GM15510 (cell line): ENCODE data around the gene SLCO3A1.

Experiments
- POLR2A ChIP-seq: IDR thresholded peaks from 3 replicates; pipeline ENCODE4 v1.6.1; 2011; ENCODE audit warnings: borderline replicate concordance; ENCODE audit not compliant: insufficient read length; ENCODE audit errors: extremely low read depth

SLCO3A1 gene

GRCh38 chr15:92166029-92166428 is 312.5 kb downstream of the SLCO3A1 start:
- TF ChIP-seq POLR2A = no peak

GRCh38 chr15:92166751-92167405 is 313.4 kb downstream of the SLCO3A1 start:
- TF ChIP-seq POLR2A = no peak

GRCh38 chr15:92167451-92167850 is 313.9 kb downstream of the SLCO3A1 start:
- no peak for TF ChIP-seq POLR2A

DNA sequence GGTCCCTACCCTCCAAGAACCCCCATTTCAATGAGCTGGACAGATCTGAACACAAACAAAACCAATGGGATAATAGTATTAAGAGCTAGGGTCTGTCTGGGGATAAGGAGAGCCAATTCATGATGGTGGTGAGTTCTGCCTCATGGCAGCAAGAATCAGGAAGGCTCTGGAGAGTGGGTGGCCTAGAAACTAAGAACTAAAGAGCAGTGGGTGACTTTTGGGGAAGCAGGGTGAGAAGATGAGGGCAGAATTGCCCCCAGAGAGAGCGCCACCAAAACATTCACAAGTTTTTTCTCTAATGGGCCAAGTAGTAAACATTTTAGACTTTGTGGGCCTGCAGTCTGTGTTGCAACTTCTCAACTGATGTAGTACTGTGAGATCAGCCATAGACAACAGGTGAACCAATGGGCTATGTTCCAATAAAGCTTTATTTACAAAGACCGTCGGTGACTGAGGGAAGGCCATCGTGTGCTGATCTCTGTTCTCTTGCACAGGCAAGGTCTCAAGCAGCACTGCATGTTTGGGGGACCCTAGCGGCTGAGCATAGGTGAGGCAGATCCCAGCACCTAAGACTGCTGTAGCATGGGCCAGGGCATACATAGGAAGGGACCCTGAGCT is 314.7 kb downstream of the SLCO3A1 start:
- no peak for TF ChIP-seq POLR2A

- TF ChIP-seq POLR2A = no peak
These were observed 317.4 kb downstream of the SLCO3A1 start for GRCh38 chr15:92170897-92171296.

DNA sequence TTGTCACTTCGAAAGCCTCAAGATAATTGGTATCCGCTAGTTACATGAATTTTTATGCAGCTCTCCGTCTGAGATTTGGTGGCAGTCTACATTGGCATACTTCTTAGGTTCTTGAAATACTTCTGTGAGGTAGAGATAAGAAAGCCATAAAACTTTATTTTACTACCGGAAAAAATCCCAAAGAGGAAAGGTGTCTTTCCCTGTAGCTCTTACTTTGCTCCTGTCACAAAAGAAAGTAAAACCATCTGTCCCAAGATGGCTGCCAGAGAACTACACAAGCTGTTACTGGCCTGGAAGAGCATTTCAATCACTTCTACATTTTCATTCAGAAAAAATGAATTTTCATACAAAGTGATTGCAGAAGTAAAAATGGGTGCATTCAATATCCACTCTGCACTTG is 325.4 kb downstream of the SLCO3A1 start:
- no peak for TF ChIP-seq POLR2A

- TF ChIP-seq POLR2A = no peak
These were observed 330.6 kb downstream of the SLCO3A1 start for GRCh38 chr15:92184142-92184541.

GRCh38 chr15:92184679-92185230 is 331.2 kb downstream of the SLCO3A1 start:
- no peak for TF ChIP-seq POLR2A

GRCh38 chr15:92187975-92188374 is 334.5 kb downstream of the SLCO3A1 start:
- TF ChIP-seq POLR2A = no peak

DNA sequence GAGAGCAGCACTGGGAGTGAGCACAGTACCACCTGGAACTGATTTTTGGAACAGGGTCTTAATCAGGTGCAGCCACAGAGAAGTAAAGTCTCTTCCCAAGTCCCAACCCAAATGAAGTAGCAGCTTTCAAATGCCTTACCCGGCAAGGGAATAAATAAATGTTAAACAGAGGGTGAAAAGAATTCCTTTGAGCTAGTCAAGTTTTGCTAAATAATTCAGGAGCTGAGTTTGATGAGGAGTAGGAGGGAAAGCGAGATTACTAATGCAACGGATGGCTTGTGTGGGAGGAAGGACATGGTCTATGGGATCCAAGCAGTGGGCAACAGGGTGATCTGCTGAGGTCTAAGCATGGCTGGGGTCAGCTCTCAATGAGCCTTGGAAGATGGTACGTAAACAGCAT is 335.7 kb downstream of the SLCO3A1 start:
- TF ChIP-seq POLR2A = no peak

DNA sequence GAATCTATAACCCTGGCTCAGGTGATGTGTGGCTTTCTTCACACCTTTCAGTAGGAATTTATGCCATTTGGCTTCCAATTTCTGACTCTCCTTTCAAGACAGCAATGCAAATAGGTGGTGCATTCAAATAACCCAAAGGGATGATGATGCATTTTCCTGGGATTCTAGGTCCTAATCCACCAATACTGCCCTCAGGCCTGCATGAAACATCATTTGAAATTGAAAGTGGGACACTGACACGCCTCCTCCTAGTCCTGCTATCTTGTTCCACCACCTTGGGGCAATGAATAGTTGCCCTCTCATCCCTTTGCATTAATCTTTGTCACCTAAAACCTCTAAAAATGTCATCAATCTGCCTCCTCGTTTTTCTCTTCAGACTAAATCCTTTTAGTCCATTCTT is 341.7 kb downstream of the SLCO3A1 start:
- no peak for TF ChIP-seq POLR2A

- TF ChIP-seq POLR2A = no peak
These were observed 342.8 kb downstream of the SLCO3A1 start for GRCh38 chr15:92196342-92196741.

DNA sequence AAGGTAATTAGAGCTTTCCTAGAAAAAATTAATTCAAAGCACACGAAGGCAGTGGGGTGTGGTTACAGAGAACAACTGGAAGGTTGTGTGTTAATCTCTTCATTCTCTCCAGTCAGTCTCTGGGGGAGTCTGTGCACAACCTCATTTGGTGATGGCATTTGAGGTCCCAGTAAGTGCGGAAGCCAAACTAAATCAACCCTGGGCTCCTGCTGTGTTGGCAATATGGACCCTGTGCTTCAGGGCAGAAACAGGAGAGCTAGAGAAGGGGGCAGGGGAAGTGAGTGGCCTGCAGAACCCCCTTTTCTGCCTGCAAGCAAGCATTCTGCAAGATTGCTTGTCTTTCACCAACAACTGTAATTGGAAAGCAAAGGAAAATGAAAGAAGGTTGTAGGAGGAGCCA is 344.2 kb downstream of the SLCO3A1 start:
- no peak for TF ChIP-seq POLR2A

DNA sequence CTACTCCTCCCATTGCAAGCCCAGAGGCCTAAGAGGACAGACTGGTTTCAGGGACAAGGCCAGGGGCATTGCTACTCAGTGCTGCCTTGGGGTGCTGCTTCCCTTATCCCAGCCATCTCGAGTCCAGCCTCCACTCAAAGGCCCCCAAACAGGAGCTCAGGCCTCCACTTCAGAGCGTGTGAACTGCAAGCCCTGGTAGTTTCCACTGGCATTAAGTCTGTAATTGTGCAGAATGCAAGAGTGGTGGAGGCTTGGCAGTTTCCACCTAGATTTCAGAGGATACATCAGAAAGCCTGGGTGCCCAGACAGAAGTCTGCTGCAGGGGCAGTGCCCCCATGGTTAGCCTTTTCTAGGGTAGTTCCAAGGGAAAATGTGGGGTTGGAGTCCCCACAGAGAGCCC is 347.4 kb downstream of the SLCO3A1 start:
- no peak for TF ChIP-seq POLR2A

DNA sequence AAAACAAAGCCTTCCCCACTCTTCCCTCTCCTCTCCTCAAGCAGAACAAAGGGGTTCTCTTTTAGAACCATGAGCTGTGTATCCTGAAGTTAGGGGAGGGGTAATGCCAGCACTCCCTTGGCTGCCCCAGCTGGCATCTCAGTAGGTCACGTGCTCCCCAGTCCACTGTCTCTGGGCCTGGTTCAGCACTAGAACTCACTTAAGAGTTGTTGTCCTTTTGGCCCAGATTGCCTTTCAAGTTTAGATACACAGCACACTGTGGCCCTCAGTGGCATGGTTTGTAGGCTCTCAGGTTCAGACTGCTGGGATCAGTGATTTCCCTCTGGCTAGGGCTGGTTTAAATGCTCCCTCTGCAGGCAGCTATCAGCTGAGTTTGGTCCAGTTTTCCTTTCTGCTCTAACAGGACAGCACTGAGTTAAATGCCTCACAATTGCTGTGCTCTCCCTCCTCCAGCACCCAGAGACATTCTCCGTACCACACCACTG is 351.8 kb downstream of the SLCO3A1 start:
- TF ChIP-seq POLR2A = no peak
